ENCODE measurements around the gene C19orf81.

DNA sequence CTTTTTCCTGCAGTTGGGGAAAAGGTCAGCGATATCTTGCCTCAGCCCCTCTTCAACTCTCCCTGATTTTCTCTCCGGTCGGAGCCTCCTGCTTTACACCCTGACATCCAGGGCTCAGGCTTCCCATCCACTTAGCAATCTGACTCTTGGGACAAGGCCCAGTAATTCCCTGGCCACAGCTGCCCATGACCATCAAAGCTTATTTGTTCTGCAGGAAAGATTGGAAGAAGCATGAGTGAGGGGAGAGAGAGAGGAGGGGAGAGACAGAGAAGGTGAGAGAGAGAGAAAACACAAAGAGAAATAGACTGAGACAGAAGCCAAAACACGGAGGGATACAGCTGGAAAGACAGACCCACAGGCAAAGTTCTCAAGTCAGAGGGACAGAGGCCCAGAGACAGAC is 23.2 kb upstream of the C19orf81 start:
- TF ChIP-seq CTCF (IDR thresholded peaks at IDR 0.05; ENCODE audit: low read depth, low read length) (no peak), POLR2A (IDR thresholded peaks at IDR 0.05; ENCODE audit: extremely low read depth, insufficient read length) (no peak)

All from NB4 (cell line).